ENCODE data around the gene PCSK5. TPM values are rescaled to one million over a fixed set of nuclear protein-coding genes. Genes with fewer than 3 reads are reported as not detected.

The PCSK5 gene
- polyA plus RNA-seq, 1 donor (not counting 4 experiments of a cell fraction or from before 2014, with no cell fraction given) = 1.9 TPM

DNA sequence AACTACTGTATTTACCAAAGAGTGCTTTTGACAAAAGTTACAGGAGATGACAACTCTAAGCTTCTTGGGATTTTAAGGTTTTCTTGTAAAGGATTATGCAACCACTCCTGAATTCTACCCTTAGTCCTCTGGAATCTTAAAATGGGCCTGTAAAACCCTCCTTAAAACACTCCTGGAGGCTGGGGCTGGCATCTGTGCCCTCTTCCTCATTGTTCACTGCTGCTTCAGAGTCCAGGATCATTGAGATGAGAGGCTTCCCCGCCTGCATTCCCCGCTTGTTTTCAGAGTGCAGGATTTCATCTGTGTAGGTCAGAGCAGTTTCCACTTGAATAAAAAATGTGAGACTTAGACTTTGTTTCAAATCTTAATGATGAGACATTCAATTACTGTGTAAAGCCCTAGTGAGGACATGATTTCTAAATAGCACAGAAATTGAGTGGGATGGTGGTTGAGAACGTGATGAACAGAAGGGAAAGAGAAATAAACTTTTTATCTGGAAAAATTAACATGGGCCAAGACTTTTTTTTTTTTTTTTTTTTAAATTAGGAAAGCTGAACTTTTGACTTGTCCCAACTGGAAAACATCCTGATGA is 40.4 kb downstream of the PCSK5 start:
- H3K9me3 ChIP-seq (ENCODE audit: control insufficient read depth, low read depth, low read length) = no peaks in the 10 kb centered on the region
- TF ChIP-seq EZH2 (IDR thresholded peaks at IDR 0.05; ENCODE audit: low read length) = no peak
- TF ChIP-seq, protein P1, sequence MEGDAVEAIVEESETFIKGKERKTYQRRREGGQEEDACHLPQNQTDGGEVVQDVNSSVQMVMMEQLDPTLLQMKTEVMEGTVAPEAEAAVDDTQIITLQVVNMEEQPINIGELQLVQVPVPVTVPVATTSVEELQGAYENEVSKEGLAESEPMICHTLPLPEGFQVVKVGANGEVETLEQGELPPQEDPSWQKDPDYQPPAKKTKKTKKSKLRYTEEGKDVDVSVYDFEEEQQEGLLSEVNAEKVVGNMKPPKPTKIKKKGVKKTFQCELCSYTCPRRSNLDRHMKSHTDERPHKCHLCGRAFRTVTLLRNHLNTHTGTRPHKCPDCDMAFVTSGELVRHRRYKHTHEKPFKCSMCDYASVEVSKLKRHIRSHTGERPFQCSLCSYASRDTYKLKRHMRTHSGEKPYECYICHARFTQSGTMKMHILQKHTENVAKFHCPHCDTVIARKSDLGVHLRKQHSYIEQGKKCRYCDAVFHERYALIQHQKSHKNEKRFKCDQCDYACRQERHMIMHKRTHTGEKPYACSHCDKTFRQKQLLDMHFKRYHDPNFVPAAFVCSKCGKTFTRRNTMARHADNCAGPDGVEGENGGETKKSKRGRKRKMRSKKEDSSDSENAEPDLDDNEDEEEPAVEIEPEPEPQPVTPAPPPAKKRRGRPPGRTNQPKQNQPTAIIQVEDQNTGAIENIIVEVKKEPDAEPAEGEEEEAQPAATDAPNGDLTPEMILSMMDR (optimal IDR thresholded peaks at IDR 0.05 in 1 of 3, IDR thresholded peaks at IDR 0.05 in 1 of 3, conservative IDR thresholded peaks at IDR 0.05 in 1 of 3; ENCODE audit: extremely low read depth in 1 of 3, insufficient read depth in 2 of 3, low read length in 3 of 3) = no peak
- dilution Hi-C loops (cut with MboI; ENCODE audit: extremely low pct_ligation_motif_present, low sequenced_read_pairs) = no loop called here
- no peaks in the 10 kb centered on the region for H3K27me3 ChIP-seq (ENCODE audit: control insufficient read depth, extremely low read depth, insufficient read depth, low read length)
- no peak overlapping the region for H2AFZ ChIP-seq (ENCODE audit: control insufficient read depth, low read length)
- no peak for DNase-seq (ENCODE audit: low read depth, low spot score)
- no peak overlapping the region for H3K4me2 ChIP-seq (ENCODE audit: control insufficient read depth, extremely low read depth, insufficient read depth, low read depth, low read length)
- no peaks in the 10 kb centered on the region for H3K79me2 ChIP-seq (ENCODE audit: control insufficient read depth, insufficient read depth, low read length)
- no peak overlapping the region for H3K4me3 ChIP-seq (ENCODE audit: control insufficient read depth in 2 of 3, extremely low read depth in 1 of 3, insufficient read depth in 2 of 3, low read depth in 1 of 3, low read length in 3 of 3)
- no peaks in the 10 kb centered on the region for H3K4me1 ChIP-seq (ENCODE audit: control insufficient read depth, extremely low read depth, insufficient read depth, low read length)
- H3K36me3 ChIP-seq (ENCODE audit: control insufficient read depth in 2 of 2, extremely low read depth in 1 of 2, insufficient read depth in 2 of 2, low read length in 2 of 2) = no peaks in the 10 kb centered on the region
- H4K20me1 ChIP-seq (ENCODE audit: control insufficient read depth, extremely low read depth, insufficient read depth, low read length) = no peaks in the 10 kb centered on the region
- H3K9me1 ChIP-seq (ENCODE audit: control insufficient read depth, extremely low read depth, insufficient read depth, low read length) = no peaks in the 10 kb centered on the region
- no peak for FAIRE-seq
- no peak overlapping the region for H3K27ac ChIP-seq (ENCODE audit: control insufficient read depth, insufficient read depth, low read length)
- H3K9ac ChIP-seq (ENCODE audit: control insufficient read depth, extremely low read depth, insufficient read depth, low read length) = no peak overlapping the region

DNA sequence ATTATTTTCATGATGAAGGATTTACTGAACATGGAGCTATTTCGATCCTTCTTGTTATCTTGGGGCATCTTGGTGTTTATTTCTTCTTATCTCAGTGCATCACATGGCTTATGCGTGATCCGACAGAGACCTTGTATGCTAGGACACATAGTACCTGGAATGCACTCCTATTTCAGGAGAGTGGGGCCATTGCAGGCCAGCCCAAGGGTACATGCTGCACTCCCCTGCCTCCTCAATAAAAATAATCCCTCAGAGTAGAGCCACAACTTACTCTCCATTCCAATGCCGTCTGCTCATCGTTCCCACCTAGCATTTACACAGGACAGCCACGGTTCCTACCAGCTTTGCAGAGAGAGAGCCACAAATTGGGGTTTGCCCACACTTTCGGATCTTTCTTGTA is 43.5 kb downstream of the PCSK5 start:
- H3K4me3 ChIP-seq (ENCODE audit: control insufficient read depth in 2 of 3, extremely low read depth in 1 of 3, insufficient read depth in 2 of 3, low read depth in 1 of 3, low read length in 3 of 3) = no peak overlapping the region
- TF ChIP-seq, protein P1 (optimal IDR thresholded peaks at IDR 0.05 in 1 of 3, IDR thresholded peaks at IDR 0.05 in 1 of 3, conservative IDR thresholded peaks at IDR 0.05 in 1 of 3; ENCODE audit: extremely low read depth in 1 of 3, insufficient read depth in 2 of 3, low read length in 3 of 3) = no peak
- no peak for TF ChIP-seq EZH2 (IDR thresholded peaks at IDR 0.05; ENCODE audit: low read length)
- dilution Hi-C loops (cut with MboI; ENCODE audit: extremely low pct_ligation_motif_present, low sequenced_read_pairs) = no loop called here
- no peaks in the 10 kb centered on the region for H3K36me3 ChIP-seq (ENCODE audit: control insufficient read depth in 2 of 2, extremely low read depth in 1 of 2, insufficient read depth in 2 of 2, low read length in 2 of 2)
- H3K4me2 ChIP-seq (ENCODE audit: control insufficient read depth, extremely low read depth, insufficient read depth, low read depth, low read length) = no peak overlapping the region
- FAIRE-seq (no peak), DNase-seq (ENCODE audit: low read depth, low spot score) (no peak)
- H2AFZ ChIP-seq (ENCODE audit: control insufficient read depth, low read length) = no peak overlapping the region
- H3K4me1 ChIP-seq (ENCODE audit: control insufficient read depth, extremely low read depth, insufficient read depth, low read length) = no peaks in the 10 kb centered on the region
- no peak overlapping the region for H3K27ac ChIP-seq (ENCODE audit: control insufficient read depth, insufficient read depth, low read length)
- H3K9me1 ChIP-seq (ENCODE audit: control insufficient read depth, extremely low read depth, insufficient read depth, low read length) = no peaks in the 10 kb centered on the region
- H3K27me3 ChIP-seq (ENCODE audit: control insufficient read depth, extremely low read depth, insufficient read depth, low read length) = no peaks in the 10 kb centered on the region
- H3K9ac ChIP-seq (ENCODE audit: control insufficient read depth, extremely low read depth, insufficient read depth, low read length) = no peak overlapping the region
- H4K20me1 ChIP-seq (ENCODE audit: control insufficient read depth, extremely low read depth, insufficient read depth, low read length) = no peaks in the 10 kb centered on the region
- no peaks in the 10 kb centered on the region for H3K79me2 ChIP-seq (ENCODE audit: control insufficient read depth, insufficient read depth, low read length)
- no peaks in the 10 kb centered on the region for H3K9me3 ChIP-seq (ENCODE audit: control insufficient read depth, low read depth, low read length)
